Measurements from ENCODE around the gene GLRX3.

Gene GLRX3

DNA sequence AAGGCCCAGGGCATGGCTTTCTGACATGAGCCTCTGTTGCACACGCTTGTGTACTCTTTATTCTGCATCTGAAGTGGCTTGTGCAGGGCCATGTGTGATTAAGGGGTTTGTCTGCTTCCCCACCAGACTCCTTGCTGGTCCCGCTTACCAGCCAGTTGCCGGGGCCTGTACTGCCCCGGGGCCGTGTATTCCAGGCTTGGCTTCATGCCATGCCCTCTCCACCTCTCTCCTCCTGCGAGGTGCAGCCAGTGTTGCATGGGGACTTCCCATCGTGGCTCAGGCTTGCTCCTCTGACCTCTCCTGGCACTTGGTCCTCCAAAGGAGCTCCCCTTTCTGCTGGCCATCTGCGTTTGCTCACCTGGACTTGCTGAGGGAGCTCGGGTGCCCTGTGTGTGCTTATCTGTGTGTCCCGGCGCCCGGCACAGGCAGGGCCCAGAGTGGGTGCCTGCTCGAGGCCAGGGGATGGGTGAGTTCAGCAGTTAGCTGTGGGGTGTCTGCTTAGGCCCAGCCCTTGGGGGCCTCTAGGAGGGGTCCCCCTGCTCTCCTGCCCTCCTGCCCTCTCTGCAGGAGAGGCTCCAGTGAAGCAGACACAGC is 14.6 kb upstream of the GLRX3 start:
- DNase-seq (ENCODE audit: insufficient read length, low spot score) (no peak), FAIRE-seq (no peak)
- TF ChIP-seq POLR2A (IDR thresholded peaks at IDR 0.05; ENCODE audit: low read depth, low read length) = no peak

DNA sequence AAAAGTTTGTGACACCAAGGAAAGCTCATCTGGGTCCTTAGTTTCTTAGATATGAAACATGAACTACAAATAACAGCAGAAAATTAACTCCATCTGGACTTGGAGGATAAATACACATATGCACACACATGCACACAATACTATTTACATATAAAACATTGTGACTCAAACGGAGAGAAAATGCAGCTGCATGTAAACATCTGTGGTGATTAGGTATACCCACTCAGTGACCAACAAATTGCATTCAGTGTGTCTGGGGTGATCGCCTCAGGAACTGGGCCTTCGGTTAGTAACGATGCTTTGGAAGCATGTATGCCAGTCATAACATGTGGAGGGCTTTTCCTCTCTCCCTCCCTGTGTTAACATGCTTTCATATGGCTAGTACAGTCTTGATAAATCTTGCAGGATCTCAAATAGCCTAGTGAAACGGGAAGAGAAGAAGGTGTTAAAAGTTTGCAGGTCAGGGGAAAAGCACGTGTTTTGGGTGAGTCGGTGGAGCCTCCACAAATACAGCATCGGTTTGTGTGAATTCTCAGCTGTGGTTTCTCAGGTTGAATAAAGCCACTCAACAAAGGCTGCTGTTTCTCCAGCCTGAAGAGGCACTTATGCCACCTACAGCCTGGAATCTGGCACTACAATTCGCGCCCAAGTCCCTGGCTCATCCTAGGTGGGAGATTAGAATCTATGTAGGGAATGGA is 8.7 kb upstream of the GLRX3 start:
- FAIRE-seq (peak; percentile 83), DNase-seq (ENCODE audit: insufficient read length, low spot score) (peak; percentile 52)
- TF ChIP-seq POLR2A (IDR thresholded peaks at IDR 0.05; ENCODE audit: low read depth, low read length) = no peak

DNA sequence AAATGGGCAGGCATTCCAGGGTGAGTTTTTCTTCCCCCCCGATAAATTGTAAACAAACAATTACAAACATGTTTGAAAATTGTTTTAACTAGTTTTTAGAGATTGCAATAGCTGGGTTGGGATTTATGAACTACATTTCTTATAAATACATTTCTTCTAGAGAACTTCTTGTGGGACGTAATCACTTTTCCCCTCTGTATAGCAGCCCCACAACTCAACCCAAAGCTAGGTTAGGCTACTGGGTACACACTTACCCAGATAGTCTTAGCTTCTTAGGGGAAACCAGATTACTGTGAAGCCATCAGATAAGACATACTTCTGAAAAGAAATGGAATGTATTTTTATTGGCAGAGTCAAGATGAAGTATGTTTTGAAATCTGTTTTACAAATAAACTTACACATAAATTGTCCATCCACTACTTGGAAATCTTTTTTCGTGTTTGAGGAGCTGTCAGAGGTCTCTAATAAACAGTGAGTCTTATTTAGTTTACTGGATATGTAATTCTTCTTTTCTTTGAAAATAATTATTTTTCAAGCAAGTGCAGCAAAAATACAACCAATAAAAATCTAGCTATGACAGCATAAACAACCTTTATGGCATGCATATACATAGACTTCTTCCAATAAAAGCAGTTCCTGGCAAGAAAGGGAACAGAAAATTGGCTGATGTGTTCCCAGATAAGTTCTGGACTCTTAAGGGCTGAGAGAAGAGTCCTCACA is 8.0 kb upstream of the GLRX3 start:
- FAIRE-seq = no peak
- no peak for TF ChIP-seq POLR2A (IDR thresholded peaks at IDR 0.05; ENCODE audit: low read depth, low read length)
- DNase-seq (ENCODE audit: insufficient read length, low spot score) = no peak

DNA sequence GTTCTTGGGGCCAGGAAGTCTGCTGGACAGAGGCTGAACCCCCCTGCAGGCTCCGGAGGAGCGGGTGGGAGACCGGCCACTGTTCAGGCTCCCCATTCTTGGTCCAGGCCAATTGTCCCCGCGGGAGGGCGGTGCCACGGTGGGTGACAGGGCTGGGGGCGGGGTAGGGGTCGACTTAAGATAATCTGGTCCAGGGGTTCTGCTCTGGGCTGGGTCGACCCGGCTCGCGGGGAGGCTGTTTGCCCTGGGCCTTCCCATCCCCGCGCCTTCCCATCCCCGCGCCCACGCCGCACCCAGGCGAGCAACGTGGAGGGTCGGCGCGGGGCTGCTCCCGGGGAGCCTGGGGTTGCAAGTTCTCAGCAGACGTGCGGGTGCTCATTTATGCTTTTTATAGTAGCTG is 7.3 kb upstream of the GLRX3 start:
- DNase-seq (ENCODE audit: insufficient read length, low spot score) = no peak
- no peak for TF ChIP-seq POLR2A (IDR thresholded peaks at IDR 0.05; ENCODE audit: low read depth, low read length)
- FAIRE-seq = no peak

DNA sequence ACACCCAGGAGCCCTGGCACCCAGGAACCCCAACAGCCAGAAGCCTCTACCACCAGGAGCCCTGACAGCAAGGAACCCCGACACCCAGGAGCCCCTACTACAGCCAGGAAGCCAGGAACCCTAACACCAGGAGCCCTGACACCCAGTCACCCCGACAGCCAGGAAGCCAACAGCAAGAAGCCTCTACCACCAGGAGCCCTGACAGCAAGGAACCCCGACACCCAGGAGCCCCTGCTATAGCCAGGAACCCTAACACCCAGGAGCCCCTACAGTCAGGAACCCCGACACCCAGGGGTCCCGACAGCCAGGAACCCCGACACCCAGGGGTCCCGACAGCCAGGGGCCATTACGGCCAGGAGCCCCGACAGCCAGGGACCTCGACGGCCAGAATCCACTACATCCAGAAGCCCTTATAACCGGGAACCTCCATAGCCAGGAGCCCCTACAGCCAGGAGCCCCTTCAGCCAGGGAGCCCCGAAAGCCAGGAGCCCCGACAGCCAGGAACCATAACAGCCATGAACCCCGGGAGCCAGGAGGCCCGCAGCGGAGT is 440 bp upstream of the GLRX3 start:
- DNase-seq (ENCODE audit: insufficient read length, low spot score) = no peak
- no peak for TF ChIP-seq POLR2A (IDR thresholded peaks at IDR 0.05; ENCODE audit: low read depth, low read length)
- no peak for FAIRE-seq

GRCh38 chr10:130137090-130137448 is 878 bp downstream of the GLRX3 start:
- TF ChIP-seq POLR2A (IDR thresholded peaks at IDR 0.05; ENCODE audit: low read depth, low read length) = no peak
- DNase-seq (ENCODE audit: insufficient read length, low spot score) (peak; percentile 26), FAIRE-seq (no peak)

DNA sequence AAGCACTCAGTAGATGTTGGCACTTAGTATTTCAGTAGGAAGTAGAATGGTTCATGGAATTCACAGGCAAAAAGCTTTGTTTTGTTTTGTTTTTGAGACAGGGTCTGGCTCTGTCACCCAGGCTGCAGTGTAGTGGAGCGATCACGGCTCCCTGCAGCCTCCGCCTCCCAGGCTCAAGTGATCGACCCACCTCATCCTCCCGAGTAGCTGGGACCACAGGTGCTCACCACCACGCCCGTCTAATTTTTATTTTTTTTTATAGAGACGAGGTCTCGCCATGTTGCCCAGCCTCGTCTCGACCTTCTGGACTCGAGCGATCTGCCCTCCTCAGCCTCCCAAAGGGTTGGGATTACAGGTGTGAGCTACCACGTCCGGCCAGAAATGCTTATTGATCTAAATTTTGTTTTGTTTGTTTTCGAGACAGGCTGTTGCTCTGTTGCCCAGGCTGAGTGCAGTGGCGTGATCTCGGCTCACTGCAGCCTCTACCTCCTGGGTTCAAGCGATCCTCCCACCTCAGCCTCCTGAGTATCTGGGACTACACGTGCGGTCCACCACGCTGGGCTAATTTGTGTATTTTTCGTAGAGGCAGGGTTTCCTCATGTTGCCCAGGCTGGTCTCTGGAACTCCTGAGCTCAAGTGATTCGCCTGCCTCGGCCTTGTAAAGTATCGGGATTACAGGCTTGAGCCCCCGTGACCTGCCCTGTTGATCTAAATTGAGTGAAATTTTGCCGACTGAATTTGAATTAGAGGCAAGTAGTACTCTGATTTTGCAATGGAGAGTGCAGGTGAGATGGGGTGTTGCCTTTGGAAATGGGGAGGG is 1.7 kb downstream of the GLRX3 start:
- no peak for FAIRE-seq
- no peak for TF ChIP-seq POLR2A (IDR thresholded peaks at IDR 0.05; ENCODE audit: low read depth, low read length)
- no peak for DNase-seq (ENCODE audit: insufficient read length, low spot score)

DNA sequence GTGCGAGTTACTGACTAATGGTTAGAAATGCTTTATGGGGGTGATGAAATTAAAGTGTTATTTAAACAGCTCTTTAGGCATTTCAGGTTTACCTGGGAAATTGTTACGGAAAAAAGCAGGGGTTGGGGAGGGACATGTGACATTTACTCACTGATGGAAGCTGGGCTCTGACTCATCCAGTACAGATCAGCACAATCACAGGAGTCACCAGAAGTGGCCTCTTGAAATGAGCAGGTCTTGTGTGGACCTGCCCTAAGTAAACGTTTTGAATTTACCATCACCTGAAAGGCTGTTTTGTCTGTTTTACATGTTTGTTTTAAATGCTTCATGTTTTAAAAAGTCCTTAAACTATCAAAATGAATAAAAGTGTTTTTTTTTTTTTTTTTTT is 2.3 kb downstream of the GLRX3 start:
- FAIRE-seq (peak; percentile 70), DNase-seq (ENCODE audit: insufficient read length, low spot score) (peak; percentile 41)
- no peak for TF ChIP-seq POLR2A (IDR thresholded peaks at IDR 0.05; ENCODE audit: low read depth, low read length)

DNA sequence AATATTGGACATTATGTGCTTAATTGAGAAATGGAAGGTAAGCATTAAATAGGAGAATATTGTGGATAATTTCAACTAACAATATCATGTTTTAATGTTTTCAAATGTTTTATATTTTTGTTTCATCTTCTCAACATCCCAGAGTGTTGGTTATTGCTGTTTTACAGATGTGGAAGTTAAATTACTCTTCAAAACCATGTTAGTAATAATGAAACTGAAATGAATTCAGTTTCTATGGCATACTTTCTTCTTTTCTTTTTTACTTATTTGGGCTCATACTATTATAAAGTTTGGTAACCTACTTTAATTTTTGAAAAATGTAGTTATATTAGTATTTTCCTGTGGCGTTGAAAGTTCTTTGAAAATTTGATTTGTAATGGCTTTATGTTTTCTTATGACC is 4.2 kb downstream of the GLRX3 start:
- FAIRE-seq (no peak), DNase-seq (ENCODE audit: insufficient read length, low spot score) (no peak)
- TF ChIP-seq POLR2A (IDR thresholded peaks at IDR 0.05; ENCODE audit: low read depth, low read length) = no peak

- FAIRE-seq (no peak), DNase-seq (ENCODE audit: insufficient read length, low spot score) (no peak)
- TF ChIP-seq POLR2A (IDR thresholded peaks at IDR 0.05; ENCODE audit: low read depth, low read length) = no peak
Observed at GRCh38 chr10:130141038-130141437, 4.8 kb downstream of the GLRX3 start.

DNA sequence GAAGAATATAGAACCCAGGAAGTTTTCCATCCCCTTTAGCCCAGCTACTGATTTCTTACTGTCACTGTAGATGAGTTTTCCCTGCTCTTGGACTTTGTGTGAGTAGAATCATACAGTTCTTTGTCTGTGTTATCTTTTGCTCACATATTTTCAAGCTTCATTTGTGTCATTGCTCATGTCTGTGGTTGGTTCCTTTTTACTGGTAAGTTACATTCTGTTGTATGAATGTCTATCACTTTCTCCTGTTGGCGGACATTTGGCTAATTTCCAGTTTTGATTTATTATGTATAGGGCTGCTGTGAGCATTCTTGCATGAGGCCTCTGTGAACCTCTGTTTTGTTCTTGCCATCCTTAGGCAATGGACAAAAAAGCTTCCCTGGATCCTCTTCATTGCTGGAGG is 5.3 kb downstream of the GLRX3 start:
- FAIRE-seq (no peak), DNase-seq (ENCODE audit: insufficient read length, low spot score) (no peak)
- TF ChIP-seq POLR2A (IDR thresholded peaks at IDR 0.05; ENCODE audit: low read depth, low read length) = no peak

GRCh38 chr10:130141878-130142277 is 5.7 kb downstream of the GLRX3 start:
- FAIRE-seq (no peak), DNase-seq (ENCODE audit: insufficient read length, low spot score) (no peak)
- TF ChIP-seq POLR2A (IDR thresholded peaks at IDR 0.05; ENCODE audit: low read depth, low read length) = no peak

GRCh38 chr10:130146042-130146441 is 9.9 kb downstream of the GLRX3 start:
- no peak for DNase-seq (ENCODE audit: insufficient read length, low spot score)
- no peak for FAIRE-seq
- no peak for TF ChIP-seq POLR2A (IDR thresholded peaks at IDR 0.05; ENCODE audit: low read depth, low read length)
